GM12878 (cell line): ENCODE data around the gene P4HA2. TPM values are rescaled to one million over a fixed set of nuclear protein-coding genes. Genes with fewer than 3 reads are reported as not detected.

Experiments used
- BCL11A ChIP-seq: IDR thresholded peaks from 2 replicates; pipeline ENCODE4 v1.6.1; 2011; ENCODE audit warnings: low read depth, low read length
- BMI1 ChIP-seq: fragments of 450-650 bp; IDR thresholded peaks from 2 replicates; pipeline ENCODE4 v1.6.1; 2016; ENCODE audit warnings: mild to moderate bottlenecking, moderate library complexity, borderline replicate concordance
- CBFB ChIP-seq: IDR thresholded peaks from 2 replicates; pipeline ENCODE4 v1.6.1; 2016; ENCODE audit warnings: antibody characterized with exemption, low read depth
- CBX5 ChIP-seq: sonication (generic); IDR thresholded peaks from 2 replicates; pipeline ENCODE4 v1.6.1; 2016; ENCODE audit warnings: low read depth, moderate library complexity, mild to moderate bottlenecking, inconsistent platforms
- DPF2 ChIP-seq: fragments of 450-650 bp; IDR thresholded peaks from 2 replicates; pipeline ENCODE4 v1.6.1; 2017; ENCODE audit warnings: mild to moderate bottlenecking
- LARP7 ChIP-seq: fragments of 450-650 bp; IDR thresholded peaks from 2 replicates; pipeline ENCODE4 v1.6.1; 2017; ENCODE audit warnings: mild to moderate bottlenecking
- MEF2B ChIP-seq: fragments of 450-650 bp; IDR thresholded peaks from 2 replicates; pipeline ENCODE4 v1.6.1; 2018; ENCODE audit warnings: mild to moderate bottlenecking, moderate library complexity; ENCODE audit not compliant: partially characterized antibody, poor library complexity, severe bottlenecking
- PAX8 ChIP-seq: fragments of 450-650 bp; IDR thresholded peaks from 2 replicates; pipeline ENCODE4 v1.6.1; 2017; ENCODE audit warnings: mild to moderate bottlenecking, moderate library complexity
- SMAD1 ChIP-seq: fragments of 450-650 bp; IDR thresholded peaks from 2 replicates; pipeline ENCODE4 v1.6.1; 2018; ENCODE audit warnings: mild to moderate bottlenecking, low read depth; ENCODE audit not compliant: partially characterized antibody
- SREBF2 ChIP-seq: IDR thresholded peaks from 2 replicates; pipeline ENCODE4 v1.6.1; 2012; ENCODE audit warnings: mild to moderate bottlenecking, low read length
- SUPT20H ChIP-seq: IDR thresholded peaks from 2 replicates; pipeline ENCODE4 v1.6.1; 2011; ENCODE audit warnings: low read depth, mild to moderate bottlenecking, low read length, moderate library complexity, borderline replicate concordance; ENCODE audit not compliant: control insufficient read depth
- TBL1XR1 ChIP-seq: IDR thresholded peaks from 2 replicates; pipeline ENCODE4 v1.6.1; 2012; ENCODE audit warnings: low read depth, low read length, improper control_type of control experiment
- ZBED1 ChIP-seq: IDR thresholded peaks from 2 replicates; pipeline ENCODE4 v1.6.1; 2016; ENCODE audit warnings: borderline replicate concordance
- ZSCAN29 ChIP-seq: fragments of 450-650 bp; IDR thresholded peaks from 2 replicates; pipeline ENCODE4 v1.6.1; 2017; ENCODE audit warnings: mild to moderate bottlenecking, moderate library complexity
- polyA plus RNA-seq, 11 experiments: library from polyadenylated mRNA; depleted of rRNA in 4 of 11; unstranded in 6 of 11; stranded (reverse) in 5 of 11; fragments of >200 nt; fragmentation: Nextera tagmentation in 4 of 11; fragmentation: Illumina TruSeq in 1 of 11; extraction: Ambion mirVana in 4 of 11; extraction: Trizol in 1 of 11; gene quantifications; 1 replicate in 1 of 11; 2 replicates in 10 of 11; pipeline versions ENCODE4 v1.2.1 to v1.2.3, GENCODE V29; 2011 to 2016; ENCODE audit warnings: inconsistent platforms in 2 of 11, missing spikeins in 2 of 11, low read depth in 1 of 11
- total RNA-seq, 4 experiments: library from RNA; depleted of rRNA in 3 of 4; stranded (reverse); fragments of >200 nt in 3 of 4; fragmentation: Illumina TruSeq in 1 of 4; extraction: Trizol in 1 of 4; gene quantifications; 2 replicates each; pipeline versions ENCODE4 v1.2.1 to v1.2.3, GENCODE V29; 2013 to 2021
- TF ChIP-seq, protein P1 (sequence below): IDR thresholded peaks from 2 replicates; pipeline ENCODE4 v1.6.1; 2012; ENCODE audit warnings: low read depth, low read length, improper control_type of control experiment
- TF ChIP-seq, protein P2 (sequence below): IDR thresholded peaks from 2 replicates; pipeline ENCODE4 v1.6.1; 2012; ENCODE audit warnings: low read depth, low read length, improper control_type of control experiment
- TF ChIP-seq, protein P3 (sequence below): IDR thresholded peaks from 2 replicates; pipeline ENCODE4 v1.6.1; 2011; ENCODE audit warnings: borderline replicate concordance, low read depth, mild to moderate bottlenecking, moderate library complexity, low read length; ENCODE audit not compliant: insufficient read depth, poor library complexity, severe bottlenecking

The P4HA2 gene
- total and polyA plus RNA-seq, 10 of the 15 experiments (the other 5 are each of a cell fraction or from before 2014, with no cell fraction given) = 4.7 to 10.9 (median 7.5) TPM

DNA sequence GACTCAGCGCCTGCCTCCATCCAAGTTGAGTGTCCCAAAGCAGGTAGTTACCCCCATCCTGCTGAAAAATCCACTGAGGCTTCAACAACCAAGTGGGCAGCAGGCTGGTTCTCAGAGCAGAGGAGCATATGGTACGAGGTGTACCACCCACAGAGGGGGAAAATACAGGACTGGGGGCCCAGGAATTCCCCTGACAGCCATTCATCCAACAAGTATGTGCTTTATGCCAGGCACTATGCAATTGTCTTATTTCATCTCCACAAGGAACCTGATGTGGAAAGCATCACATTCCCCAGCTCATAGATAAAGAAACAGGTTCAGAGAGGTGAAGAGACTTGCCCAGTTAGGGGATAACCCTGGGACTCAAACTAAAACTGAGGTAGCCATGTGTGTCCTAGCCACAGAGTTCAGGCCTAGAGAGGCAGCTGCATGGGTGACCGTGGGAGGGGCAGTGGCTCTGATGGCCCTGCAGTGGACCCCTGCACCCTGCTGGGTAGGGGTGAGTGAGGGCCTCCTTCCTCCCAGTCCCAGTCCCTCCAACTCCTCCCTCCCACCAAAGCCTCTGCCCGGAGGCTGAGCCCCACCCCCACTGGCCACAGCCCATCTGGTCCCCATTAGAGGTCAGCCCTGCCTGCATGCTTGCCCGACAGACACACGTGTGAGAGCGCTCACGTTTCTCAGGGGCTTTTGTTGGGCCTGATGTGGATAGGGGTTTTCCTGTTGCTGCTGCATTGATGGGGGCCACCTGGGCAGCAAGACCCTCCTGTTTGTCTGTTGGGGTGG lies 41.3 kb upstream of the P4HA2 start (continued):
- TF ChIP-seq MEF2B (peak; percentile 46), BCL11A (peak; percentile 56; the same call in 1 of the 2 replicates), TBL1XR1 (no peak), ZBED1 (no peak), SMAD1 (no peak), BMI1 (no peak), DPF2 (peak; percentile 94), PAX8 (no peak), CBX5 (no peak), LARP7 (peak; percentile 22; the same call in 1 of the 2 replicates), CBFB (no peak), SREBF2 (no peak), ZSCAN29 (no peak), SUPT20H (no peak)
- TF ChIP-seq, protein P1, sequence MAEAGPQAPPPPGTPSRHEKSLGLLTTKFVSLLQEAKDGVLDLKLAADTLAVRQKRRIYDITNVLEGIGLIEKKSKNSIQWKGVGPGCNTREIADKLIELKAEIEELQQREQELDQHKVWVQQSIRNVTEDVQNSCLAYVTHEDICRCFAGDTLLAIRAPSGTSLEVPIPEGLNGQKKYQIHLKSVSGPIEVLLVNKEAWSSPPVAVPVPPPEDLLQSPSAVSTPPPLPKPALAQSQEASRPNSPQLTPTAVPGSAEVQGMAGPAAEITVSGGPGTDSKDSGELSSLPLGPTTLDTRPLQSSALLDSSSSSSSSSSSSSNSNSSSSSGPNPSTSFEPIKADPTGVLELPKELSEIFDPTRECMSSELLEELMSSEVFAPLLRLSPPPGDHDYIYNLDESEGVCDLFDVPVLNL = no peak
- TF ChIP-seq, protein P2, sequence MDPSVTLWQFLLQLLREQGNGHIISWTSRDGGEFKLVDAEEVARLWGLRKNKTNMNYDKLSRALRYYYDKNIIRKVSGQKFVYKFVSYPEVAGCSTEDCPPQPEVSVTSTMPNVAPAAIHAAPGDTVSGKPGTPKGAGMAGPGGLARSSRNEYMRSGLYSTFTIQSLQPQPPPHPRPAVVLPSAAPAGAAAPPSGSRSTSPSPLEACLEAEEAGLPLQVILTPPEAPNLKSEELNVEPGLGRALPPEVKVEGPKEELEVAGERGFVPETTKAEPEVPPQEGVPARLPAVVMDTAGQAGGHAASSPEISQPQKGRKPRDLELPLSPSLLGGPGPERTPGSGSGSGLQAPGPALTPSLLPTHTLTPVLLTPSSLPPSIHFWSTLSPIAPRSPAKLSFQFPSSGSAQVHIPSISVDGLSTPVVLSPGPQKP = no peak
- TF ChIP-seq, protein P3, sequence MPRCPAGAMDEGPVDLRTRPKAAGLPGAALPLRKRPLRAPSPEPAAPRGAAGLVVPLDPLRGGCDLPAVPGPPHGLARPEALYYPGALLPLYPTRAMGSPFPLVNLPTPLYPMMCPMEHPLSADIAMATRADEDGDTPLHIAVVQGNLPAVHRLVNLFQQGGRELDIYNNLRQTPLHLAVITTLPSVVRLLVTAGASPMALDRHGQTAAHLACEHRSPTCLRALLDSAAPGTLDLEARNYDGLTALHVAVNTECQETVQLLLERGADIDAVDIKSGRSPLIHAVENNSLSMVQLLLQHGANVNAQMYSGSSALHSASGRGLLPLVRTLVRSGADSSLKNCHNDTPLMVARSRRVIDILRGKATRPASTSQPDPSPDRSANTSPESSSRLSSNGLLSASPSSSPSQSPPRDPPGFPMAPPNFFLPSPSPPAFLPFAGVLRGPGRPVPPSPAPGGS = peak; percentile 88
